ENCODE measurements around the gene LSM4. TPM values are rescaled to one million over a fixed set of nuclear protein-coding genes. Genes with fewer than 3 reads are reported as not detected.

Gene LSM4
- total and polyA plus RNA-seq, 2 of the 13 experiments (the other 11 are each of a cell fraction or from before 2014, with no cell fraction given), result 65.8 to 166 TPM

- TF ChIP-seq CENPT (CRISPR knock-in tag; IDR thresholded peaks at IDR 0.05; ENCODE audit: low read depth), result no peak
- TF ChIP-seq PAX8 (CRISPR knock-in tag; IDR thresholded peaks at IDR 0.05; ENCODE audit: borderline replicate concordance), result no peak
- peak; percentile 31 for TF ChIP-seq PAXIP1 (CRISPR knock-in tag; conservative IDR thresholded peaks at IDR 0.05)
- TF ChIP-seq ISL2 (CRISPR knock-in tag; IDR thresholded peaks at IDR 0.05), result no peak
- TF ChIP-seq ZNF672 (CRISPR knock-in tag; IDR thresholded peaks at IDR 0.05), result no peak
- no peak for TF ChIP-seq ZNF3 (CRISPR knock-in tag; IDR thresholded peaks at IDR 0.05)
- no peak for TF ChIP-seq SRSF1 (optimal IDR thresholded peaks at IDR 0.05; ENCODE audit: low read depth, low read length)
- peak; percentile 50; the same call in 1 of the 2 replicates for TF ChIP-seq ZFX (CRISPR knock-in tag; IDR thresholded peaks at IDR 0.05; ENCODE audit: low read depth)
- TF ChIP-seq SETDB1 (CRISPR knock-in tag; IDR thresholded peaks at IDR 0.05; ENCODE audit: borderline replicate concordance), result no peak
- no peak for TF ChIP-seq ZNF362 (CRISPR knock-in tag; IDR thresholded peaks at IDR 0.05; ENCODE audit: borderline replicate concordance)
- TF ChIP-seq ZNF580 (CRISPR knock-in tag; IDR thresholded peaks at IDR 0.05; ENCODE audit: borderline replicate concordance, low read depth), result no peak
- no peak for TF ChIP-seq ZNF484 (CRISPR knock-in tag; IDR thresholded peaks at IDR 0.05; ENCODE audit: borderline replicate concordance, low read depth)
- TF ChIP-seq, protein P1, sequence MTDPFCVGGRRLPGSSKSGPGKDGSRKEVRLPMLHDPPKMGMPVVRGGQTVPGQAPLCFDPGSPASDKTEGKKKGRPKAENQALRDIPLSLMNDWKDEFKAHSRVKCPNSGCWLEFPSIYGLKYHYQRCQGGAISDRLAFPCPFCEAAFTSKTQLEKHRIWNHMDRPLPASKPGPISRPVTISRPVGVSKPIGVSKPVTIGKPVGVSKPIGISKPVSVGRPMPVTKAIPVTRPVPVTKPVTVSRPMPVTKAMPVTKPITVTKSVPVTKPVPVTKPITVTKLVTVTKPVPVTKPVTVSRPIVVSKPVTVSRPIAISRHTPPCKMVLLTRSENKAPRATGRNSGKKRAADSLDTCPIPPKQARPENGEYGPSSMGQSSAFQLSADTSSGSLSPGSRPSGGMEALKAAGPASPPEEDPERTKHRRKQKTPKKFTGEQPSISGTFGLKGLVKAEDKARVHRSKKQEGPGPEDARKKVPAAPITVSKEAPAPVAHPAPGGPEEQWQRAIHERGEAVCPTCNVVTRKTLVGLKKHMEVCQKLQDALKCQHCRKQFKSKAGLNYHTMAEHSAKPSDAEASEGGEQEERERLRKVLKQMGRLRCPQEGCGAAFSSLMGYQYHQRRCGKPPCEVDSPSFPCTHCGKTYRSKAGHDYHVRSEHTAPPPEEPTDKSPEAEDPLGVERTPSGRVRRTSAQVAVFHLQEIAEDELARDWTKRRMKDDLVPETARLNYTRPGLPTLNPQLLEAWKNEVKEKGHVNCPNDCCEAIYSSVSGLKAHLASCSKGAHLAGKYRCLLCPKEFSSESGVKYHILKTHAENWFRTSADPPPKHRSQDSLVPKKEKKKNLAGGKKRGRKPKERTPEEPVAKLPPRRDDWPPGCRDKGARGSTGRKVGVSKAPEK (CRISPR knock-in tag; IDR thresholded peaks at IDR 0.05; ENCODE audit: borderline replicate concordance), result no peak
- TF ChIP-seq, protein P2, sequence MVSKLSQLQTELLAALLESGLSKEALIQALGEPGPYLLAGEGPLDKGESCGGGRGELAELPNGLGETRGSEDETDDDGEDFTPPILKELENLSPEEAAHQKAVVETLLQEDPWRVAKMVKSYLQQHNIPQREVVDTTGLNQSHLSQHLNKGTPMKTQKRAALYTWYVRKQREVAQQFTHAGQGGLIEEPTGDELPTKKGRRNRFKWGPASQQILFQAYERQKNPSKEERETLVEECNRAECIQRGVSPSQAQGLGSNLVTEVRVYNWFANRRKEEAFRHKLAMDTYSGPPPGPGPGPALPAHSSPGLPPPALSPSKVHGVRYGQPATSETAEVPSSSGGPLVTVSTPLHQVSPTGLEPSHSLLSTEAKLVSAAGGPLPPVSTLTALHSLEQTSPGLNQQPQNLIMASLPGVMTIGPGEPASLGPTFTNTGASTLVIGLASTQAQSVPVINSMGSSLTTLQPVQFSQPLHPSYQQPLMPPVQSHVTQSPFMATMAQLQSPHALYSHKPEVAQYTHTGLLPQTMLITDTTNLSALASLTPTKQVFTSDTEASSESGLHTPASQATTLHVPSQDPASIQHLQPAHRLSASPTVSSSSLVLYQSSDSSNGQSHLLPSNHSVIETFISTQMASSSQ (IDR thresholded peaks at IDR 0.05; ENCODE audit: low read depth), result no peak
- TF ChIP-seq, protein P2 (CRISPR knock-in tag; IDR thresholded peaks at IDR 0.05; ENCODE audit: borderline replicate concordance), result no peak
- no peak for TF ChIP-seq HMG20B (CRISPR knock-in tag; conservative IDR thresholded peaks at IDR 0.05)
Measured at GRCh38 chr19:18308051-18308947, 14.6 kb downstream of the LSM4 start (continued).
